HEK293 (cell line): ENCODE results near the gene CHRNA7.

Experiments used
- CTCF ChIA-PET: fragments of 350-600 bp; formaldehyde crosslinking; extraction: SDS; loops from one replicate; lab custom pipeline; 2021; ENCODE audit warnings: antibody characterized with exemption; lab: Yijun Ruan, JAX
- POLR2A ChIA-PET: fragments of 300-600 bp; formaldehyde crosslinking; extraction: SDS; loops from one replicate; lab custom pipeline; 2020; ENCODE audit warnings: antibody characterized with exemption, inconsistent platforms; lab: Yijun Ruan, JAX
- H3K27ac ChIP-seq: fragments of 200-500 bp; sonication (Bioruptor generic); 2 replicates; pipeline ENCODE4 v1.5.1; 2014; ENCODE audit warnings: low read depth, low read length, control low read depth, inconsistent platforms; ENCODE audit errors: extremely low read depth
- H3K36me3 ChIP-seq, 2 experiments: fragments of 200-500 bp in 1 of 2; sonication (Bioruptor generic) in 1 of 2; 1 replicate in 1 of 2; 2 replicates in 1 of 2; pipeline ENCODE4 v1.5.1; 2014 to 2017; ENCODE audit warnings: inconsistent platforms in 2 of 2, low read length in 2 of 2; ENCODE audit not compliant: control insufficient read depth in 2 of 2, insufficient read depth in 1 of 2
- H3K4me1 ChIP-seq: fragments of 200-500 bp; sonication (Bioruptor generic); 2 replicates; pipeline ENCODE4 v1.5.1; 2014; ENCODE audit warnings: mild to moderate bottlenecking, low read length, inconsistent platforms; ENCODE audit not compliant: control insufficient read depth, insufficient read depth
- H3K4me3 ChIP-seq: 2 replicates; pipeline ENCODE4 v1.5.1; 2011; ENCODE audit warnings: low read depth, mild to moderate bottlenecking, control low read depth, low read length, moderate library complexity
- H3K9me3 ChIP-seq: fragments of 200-500 bp; sonication (Bioruptor generic); 2 replicates; pipeline ENCODE4 v1.5.1; 2014; ENCODE audit warnings: low read depth, low read length, inconsistent platforms; ENCODE audit not compliant: control insufficient read depth, insufficient read depth
- ATF2 ChIP-seq: fragments of 450-650 bp; formaldehyde crosslinking; IDR thresholded peaks from 2 replicates; pipeline ENCODE4 v1.5.1; 2016; ENCODE audit warnings: missing biosample characterization, missing genetic modification characterization, low read depth
- PRDM10 ChIP-seq: fragments of 450-650 bp; formaldehyde crosslinking; IDR thresholded peaks from 2 replicates; pipeline ENCODE4 v1.5.1; 2016; ENCODE audit warnings: missing biosample characterization, missing genetic modification characterization
- RBAK ChIP-seq: fragments of 450-650 bp; formaldehyde crosslinking; IDR thresholded peaks from 2 replicates; pipeline ENCODE4 v1.5.1; 2016; ENCODE audit warnings: missing biosample characterization, missing genetic modification characterization
- REPIN1 ChIP-seq: fragments of 450-650 bp; formaldehyde crosslinking; IDR thresholded peaks from 2 replicates; pipeline ENCODE4 v1.5.1; 2017; ENCODE audit warnings: missing biosample characterization, missing genetic modification characterization, low read depth
- ZNF148 ChIP-seq: fragments of 450-650 bp; formaldehyde crosslinking; IDR thresholded peaks from 2 replicates; pipeline ENCODE4 v1.5.0; 2017; ENCODE audit warnings: missing biosample characterization, missing genetic modification characterization, borderline replicate concordance
- ZNF214 ChIP-seq: fragments of 450-650 bp; formaldehyde crosslinking; IDR thresholded peaks from 2 replicates; pipeline ENCODE4 v1.5.1; 2017; ENCODE audit warnings: missing biosample characterization, mild to moderate bottlenecking, missing genetic modification characterization, borderline replicate concordance
- ZNF324 ChIP-seq: fragments of 450-650 bp; formaldehyde crosslinking; IDR thresholded peaks from 2 replicates; pipeline ENCODE4 v1.5.1; 2016; ENCODE audit warnings: missing biosample characterization, missing genetic modification characterization
- ZNF341 ChIP-seq: fragments of 450-650 bp; formaldehyde crosslinking; IDR thresholded peaks from 2 replicates; pipeline ENCODE4; 2016; ENCODE audit warnings: low read depth, missing biosample characterization, missing genetic modification characterization
- ZNF473 ChIP-seq: fragments of 450-650 bp; formaldehyde crosslinking; IDR thresholded peaks from 2 replicates; pipeline ENCODE4 v1.5.1; 2017; ENCODE audit warnings: missing biosample characterization, missing genetic modification characterization
- ZNF514 ChIP-seq: fragments of 450-650 bp; formaldehyde crosslinking; IDR thresholded peaks from 2 replicates; pipeline ENCODE4 v1.5.1; 2016; ENCODE audit warnings: missing biosample characterization, missing genetic modification characterization
- ZNF529 ChIP-seq: fragments of 450-650 bp; formaldehyde crosslinking; IDR thresholded peaks from 2 replicates; pipeline ENCODE4 v1.5.1; 2017; ENCODE audit warnings: missing genetic modification characterization, missing biosample characterization; ENCODE audit not compliant: insufficient replicate concordance
- ZNF561 ChIP-seq: fragments of 450-650 bp; IDR thresholded peaks from 2 replicates; pipeline ENCODE4 v1.5.1; 2018; ENCODE audit warnings: missing biosample characterization, missing genetic modification characterization, borderline replicate concordance
- ZNF571 ChIP-seq: fragments of 450-650 bp; formaldehyde crosslinking; IDR thresholded peaks from 2 replicates; pipeline ENCODE4 v1.5.0; 2017; ENCODE audit warnings: missing biosample characterization, missing genetic modification characterization
- ZNF623 ChIP-seq: fragments of 450-650 bp; formaldehyde crosslinking; IDR thresholded peaks from 2 replicates; pipeline ENCODE4 v1.5.1; 2016; ENCODE audit warnings: missing biosample characterization, missing genetic modification characterization
- ZNF792 ChIP-seq: fragments of 450-650 bp; formaldehyde crosslinking; IDR thresholded peaks from 2 replicates; pipeline ENCODE4 v1.5.1; 2016; ENCODE audit warnings: missing biosample characterization, missing genetic modification characterization
- ZSCAN18 ChIP-seq: fragments of 450-650 bp; formaldehyde crosslinking; IDR thresholded peaks from 2 replicates; pipeline ENCODE4 v1.5.1; 2016; ENCODE audit warnings: missing biosample characterization, missing genetic modification characterization

Gene CHRNA7

GRCh38 chr15:32123473-32123872 lies 93.2 kb downstream of the CHRNA7 start:
- H3K4me3 ChIP-seq: no peak overlapping the region
- H3K27ac ChIP-seq: no peak overlapping the region
- ChIA-PET CTCF (interaction anchor here (0.6 kb wide), 1 partner anchor 52 kb away, joined by 4 read pairs; no protein-coding TSS in a partner anchor), POLR2A (no interaction called here)
- H3K36me3 ChIP-seq: no peaks in the 10 kb centered on the region
- H3K9me3 ChIP-seq: no peaks in the 10 kb centered on the region
- no peak for TF ChIP-seq ZNF792 (tag by site-specific recombination)
- no peak for TF ChIP-seq ZNF148
- no peak for TF ChIP-seq REPIN1 (tag by site-specific recombination)
- no peak for TF ChIP-seq ZNF561 (tag by site-specific recombination)
- TF ChIP-seq ATF2 (tag by site-specific recombination): no peak
- TF ChIP-seq ZNF473 (tag by site-specific recombination): no peak
- no peak for TF ChIP-seq ZNF623 (tag by site-specific recombination)
- TF ChIP-seq ZNF529 (tag by site-specific recombination): no peak
- no peak for TF ChIP-seq ZNF514 (tag by site-specific recombination)
- H3K4me1 ChIP-seq: no peaks in the 10 kb centered on the region

GRCh38 chr15:32124726-32125125 lies 94.4 kb downstream of the CHRNA7 start:
- CTCF ChIA-PET: no interaction called here
- H3K36me3 ChIP-seq: no peaks in the 10 kb centered on the region
- H3K9me3 ChIP-seq: no peaks in the 10 kb centered on the region
- POLR2A ChIA-PET: no interaction called here
- no peaks in the 10 kb centered on the region for H3K4me1 ChIP-seq
- no peak for TF ChIP-seq PRDM10 (tag by site-specific recombination)
- no peak for TF ChIP-seq ZSCAN18 (tag by site-specific recombination)
- TF ChIP-seq ZNF341 (tag by site-specific recombination): no peak
- TF ChIP-seq ZNF324: no peak
- no peak for TF ChIP-seq RBAK (tag by site-specific recombination)
- TF ChIP-seq ZNF571 (tag by site-specific recombination): no peak
- no peak for TF ChIP-seq ZNF214 (tag by site-specific recombination)
- H3K27ac ChIP-seq: no peak overlapping the region
- no peak overlapping the region for H3K4me3 ChIP-seq
